K562 (cell line): ENCODE results near the gene SEC24A. TPM values are rescaled to one million over a fixed set of nuclear protein-coding genes. Genes with fewer than 3 reads are reported as not detected.

Source experiments
- ATAC-seq: fragments of 200-7000 bp; cut with Tn5 transposase; 3 replicates; pipeline ENCODE4 v1.9.1; 2020; ENCODE audit warnings: moderate library complexity
- BruUV-seq: library from RNA; stranded (reverse); fragments of 400-500 nt; replicated peaks from 2 replicates; lab custom pipeline; 2021; lab: Mats Ljungman, UMichigan
- CTCF ChIA-PET: fragments of 300-600 bp; formaldehyde crosslinking; extraction: SDS; loops from one replicate; lab custom pipeline; 2021; ENCODE audit warnings: low intra/inter-chr PET ratio; lab: Yijun Ruan, JAX
- POLR2A ChIA-PET: fragments of 300-600, 350-650 bp; sonication (Branson Sonifier 250); formaldehyde crosslinking; extraction: SDS; loops from one replicate; lab custom pipeline; 2021; ENCODE audit warnings: antibody characterized with exemption, inconsistent platforms; lab: Yijun Ruan, JAX
- DNase-seq, 4 experiments: peaks; one replicate each; pipeline versions ENCODE4 v3.0.0 to v3.0.0-alpha.2; 2011 to 2018; ENCODE audit warnings: low spot score in 3 of 4, mixed read lengths in 3 of 4; ENCODE audit errors: extremely low read depth in 1 of 4
- FAIRE-seq: peaks from 2 replicates; lab custom pipeline; 2011; peaks lifted over from hg19 to GRCh38; lab: Jason Lieb, UNC
- H2AFZ ChIP-seq: 2 replicates; pipeline ENCODE4 v1.6.0; 2011; ENCODE audit warnings: low read depth, low read length, control low read depth, inconsistent platforms
- H3K27ac ChIP-seq: fragments of 200-600 bp; 3 replicates; pipeline ENCODE4 v1.8.0; 2011; ENCODE audit warnings: low read depth, mild to moderate bottlenecking, control low read depth, inconsistent platforms, low read length, moderate library complexity, mixed read lengths; ENCODE audit errors: extremely low read depth
- H3K27me3 ChIP-seq, 2 experiments: fragments of 300-600 bp in 1 of 2; 2 replicates in 1 of 2; 3 replicates in 1 of 2; pipeline versions ENCODE4 v1.6.0 to v1.8.0; 2011; ENCODE audit warnings: inconsistent platforms in 2 of 2, low read length in 2 of 2, mild to moderate bottlenecking in 1 of 2, mixed read lengths in 1 of 2, moderate library complexity in 1 of 2; ENCODE audit not compliant: control insufficient read depth in 2 of 2, insufficient read depth in 2 of 2
- H3K36me3 ChIP-seq: fragments of 300-600 bp; 3 replicates; pipeline ENCODE4 v1.8.0; 2011; ENCODE audit warnings: mild to moderate bottlenecking, low read length, inconsistent platforms; ENCODE audit not compliant: control insufficient read depth, insufficient read depth
- H3K4me1 ChIP-seq, 2 experiments: fragments of 200-600 bp in 1 of 2; replicated peaks in 1 of 2; 2 replicates in 1 of 2; 3 replicates in 1 of 2; pipeline versions ENCODE4 v1.5.1 to v1.8.0; 2011; ENCODE audit warnings: inconsistent platforms in 2 of 2, low read length in 2 of 2, mild to moderate bottlenecking in 1 of 2, mixed read lengths in 1 of 2, moderate library complexity in 1 of 2; ENCODE audit not compliant: control insufficient read depth in 2 of 2, insufficient read depth in 2 of 2
- H3K4me2 ChIP-seq: 2 replicates; pipeline ENCODE4 v1.6.1; 2011; ENCODE audit warnings: low read length, control low read depth, inconsistent platforms, mixed read lengths; ENCODE audit not compliant: insufficient read depth
- H3K4me3 ChIP-seq: fragments of 200-600 bp; sonication (generic), shearing (Covaris generic); 2 replicates; pipeline ENCODE4 v1.5.1; 2016; ENCODE audit warnings: control low read depth, inconsistent platforms
- H3K79me2 ChIP-seq: fragments of 200-600 bp; 3 replicates; pipeline ENCODE4 v1.8.0; 2011; ENCODE audit warnings: low read length, inconsistent platforms; ENCODE audit not compliant: control insufficient read depth, insufficient read depth
- H3K9ac ChIP-seq, 2 experiments: 2 replicates each; pipeline versions ENCODE4 v1.6.0 to v1.6.1; 2011; ENCODE audit warnings: low read depth in 2 of 2, low read length in 2 of 2, control low read depth in 1 of 2, inconsistent platforms in 1 of 2, mild to moderate bottlenecking in 1 of 2, mixed read lengths in 1 of 2; ENCODE audit not compliant: insufficient read depth in 1 of 2
- H3K9me1 ChIP-seq: one replicate; pipeline ENCODE4 v1.6.0; 2011; ENCODE audit warnings: inconsistent platforms, mild to moderate bottlenecking, low read length, moderate library complexity; ENCODE audit not compliant: control insufficient read depth, insufficient read depth
- H3K9me3 ChIP-seq: replicated peaks from 2 replicates; pipeline ENCODE4 v1.5.1; 2011; ENCODE audit warnings: low read depth, low read length, inconsistent platforms; ENCODE audit not compliant: control insufficient read depth, insufficient read depth
- H4K20me1 ChIP-seq: replicated peaks from 2 replicates; pipeline ENCODE4 v1.6.1; 2011; ENCODE audit warnings: low read length, inconsistent platforms, mixed read lengths; ENCODE audit not compliant: control insufficient read depth, insufficient read depth
- ARID3B ChIP-seq: fragments of 250-450 bp; sonication (Bioruptor Pico); IDR thresholded peaks from 2 replicates; pipeline ENCODE4 v1.4.0; 2020; ENCODE audit warnings: borderline replicate concordance
- ASH1L ChIP-seq: fragments of 450-650 bp; IDR thresholded peaks from 2 replicates; pipeline ENCODE4 v1.6.1; 2018; ENCODE audit warnings: borderline replicate concordance, mild to moderate bottlenecking, low read depth; ENCODE audit not compliant: partially characterized antibody
- C11orf30 ChIP-seq: fragments of 450-650 bp; IDR thresholded peaks from 2 replicates; pipeline ENCODE4 v1.6.1; 2016; ENCODE audit warnings: low read depth, mild to moderate bottlenecking
- GTF3C2 ChIP-seq: IDR thresholded peaks from 3 replicates; pipeline ENCODE4 v1.6.1; 2011; ENCODE audit warnings: borderline replicate concordance, mild to moderate bottlenecking, moderate library complexity; ENCODE audit not compliant: insufficient read length; ENCODE audit errors: extremely low read depth
- KLF6 ChIP-seq: fragments of 250-450 bp; sonication (Bioruptor Pico); IDR thresholded peaks from 2 replicates; pipeline ENCODE4 v1.4.0; 2020; ENCODE audit warnings: mild to moderate bottlenecking, moderate library complexity, borderline replicate concordance
- LCOR ChIP-seq: sonication (generic); formaldehyde crosslinking; IDR thresholded peaks from 2 replicates; pipeline ENCODE4 v1.8.0; 2022; ENCODE audit warnings: mild to moderate bottlenecking, missing genetic modification reagents
- NFATC3 ChIP-seq: fragments of 450-650 bp; IDR thresholded peaks from 2 replicates; pipeline ENCODE4 v1.6.1; 2017; ENCODE audit warnings: mild to moderate bottlenecking
- PTTG1 ChIP-seq: fragments of 450-650 bp; IDR thresholded peaks from 2 replicates; pipeline ENCODE4 v1.6.1; 2016; ENCODE audit warnings: low read depth, mild to moderate bottlenecking, missing genetic modification characterization, missing compliant biosample characterization
- SMAD1 ChIP-seq: fragments of 150-350 bp; IDR thresholded peaks from 2 replicates; pipeline ENCODE4 v1.6.1; 2014; ENCODE audit warnings: low read length, low read depth; ENCODE audit not compliant: partially characterized antibody
- SMARCB1 ChIP-seq: IDR thresholded peaks from 2 replicates; pipeline ENCODE4 v1.6.1; 2011; ENCODE audit warnings: improper control_type of control experiment, low read depth; ENCODE audit not compliant: insufficient read length
- XRCC5 ChIP-seq: fragments of 200-400 bp; formaldehyde crosslinking; IDR thresholded peaks from 2 replicates; pipeline ENCODE4 v1.6.1; 2017; ENCODE audit warnings: low read depth, mild to moderate bottlenecking, low read length
- ZNF589 ChIP-seq: fragments of 200-800 bp; sonication (Bioruptor generic); IDR thresholded peaks from 2 replicates; pipeline ENCODE4 v1.6.1; 2016; ENCODE audit warnings: low read depth, missing genetic modification characterization, missing compliant biosample characterization
- WGBS: fragments of 100-300 bp; shearing (Covaris generic); methylation state at CpG from one replicate; pipeline ENCODE4 v1.1.6; 2016; ENCODE audit warnings: low coverage, mixed read lengths; ENCODE audit not compliant: insufficient coverage; ENCODE audit errors: missing lambda C conversion rate; 5-methylcytosine and 5-hydroxymethylcytosine counted together
- in situ Hi-C: fragments of 300-500 bp; cut with MboI; formaldehyde crosslinking; loops from 4 replicates; pipeline ENCODE4 v1.15.0; 2018; ENCODE audit warnings: inconsistent platforms, mixed read lengths
- intact Hi-C: fragments of 100-400 bp; cut with micrococcal nuclease; formaldehyde crosslinking; loops from 2 replicates; pipeline ENCODE4 v1.14.2; 2022
- polyA plus RNA-seq, 8 experiments: library from polyadenylated mRNA; depleted of rRNA in 4 of 8; stranded (reverse) in 5 of 8; unstranded in 3 of 8; fragments of >200 nt; fragmentation: Nextera tagmentation in 2 of 8; fragmentation: Illumina TruSeq in 1 of 8; extraction: Ambion mirVana in 2 of 8; extraction: Trizol in 1 of 8; gene quantifications; 2 replicates each; pipeline versions ENCODE4 v1.2.1 to v1.2.3, GENCODE V29; 2011 to 2014; ENCODE audit warnings: inconsistent platforms in 1 of 8, missing spikeins in 1 of 8
- total RNA-seq, 7 experiments: library from RNA; depleted of rRNA in 6 of 7; stranded (reverse); fragments of >200 nt in 6 of 7; fragmentation: Illumina TruSeq in 2 of 7; extraction: Trizol in 2 of 7; gene quantifications; 2 replicates each; pipeline versions ENCODE4 v1.2.1 to v1.2.3, GENCODE V29; 2011 to 2021; ENCODE audit warnings: low replicate concordance in 1 of 7
- TF ChIP-seq, protein P1 (sequence below): fragments of 450-650 bp; formaldehyde crosslinking; IDR thresholded peaks from 2 replicates; pipeline ENCODE4 v1.4.0; 2022; ENCODE audit warnings: missing genetic modification characterization

SEC24A gene
- total and polyA plus RNA-seq, 9 of the 15 experiments (the other 6 are each of a cell fraction or from before 2014, with no cell fraction given): 7.9 to 36.5 (median 17.5) TPM

DNA sequence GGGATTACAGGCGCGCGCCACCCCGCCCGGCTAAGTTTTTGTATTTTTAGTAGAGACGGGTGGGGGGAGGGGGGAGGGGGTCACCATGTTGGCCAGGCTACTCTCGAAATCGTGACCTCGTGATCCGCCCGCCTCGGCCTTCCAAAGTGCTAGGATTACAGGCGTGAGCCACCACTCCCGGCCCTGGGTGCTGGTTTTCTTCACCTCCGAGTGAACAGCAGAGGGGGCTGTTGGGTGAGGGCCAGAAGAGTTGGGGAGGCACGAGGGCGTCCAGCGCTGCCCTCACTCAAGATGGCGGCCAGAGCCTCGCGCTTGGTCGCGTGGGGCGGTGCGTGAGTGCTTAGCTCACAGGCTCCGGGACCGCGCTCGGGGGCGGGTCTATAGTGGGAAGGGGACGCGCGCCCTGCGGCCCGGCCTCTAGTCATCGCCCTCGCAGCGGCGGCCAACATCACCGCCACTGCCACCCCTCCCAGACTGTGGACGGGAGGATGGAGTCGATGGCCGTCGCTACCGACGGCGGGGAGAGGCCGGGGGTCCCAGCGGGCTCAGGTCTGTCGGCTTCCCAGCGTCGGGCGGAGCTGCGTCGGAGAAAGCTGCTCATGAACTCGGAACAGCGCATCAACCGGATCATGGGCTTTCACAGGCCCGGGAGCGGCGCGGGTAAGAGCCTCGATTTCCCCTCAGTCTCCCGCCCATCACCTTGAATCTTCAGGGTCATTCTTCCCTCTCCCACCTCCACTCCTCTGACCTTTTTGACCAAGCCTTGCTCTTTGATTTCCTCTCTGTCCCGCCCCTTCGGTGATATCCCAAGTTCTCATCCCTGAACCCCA is 89.8 kb downstream of the SEC24A start, which contains the start of gene CAMLG:
Gene CAMLG (plus strand): TSS at position 416 of the 830 bp plus-strand sequence. CDS start 73 bp downstream, at position 489.
- BruUV-seq: no TSS peak
- TF ChIP-seq, protein P1, sequence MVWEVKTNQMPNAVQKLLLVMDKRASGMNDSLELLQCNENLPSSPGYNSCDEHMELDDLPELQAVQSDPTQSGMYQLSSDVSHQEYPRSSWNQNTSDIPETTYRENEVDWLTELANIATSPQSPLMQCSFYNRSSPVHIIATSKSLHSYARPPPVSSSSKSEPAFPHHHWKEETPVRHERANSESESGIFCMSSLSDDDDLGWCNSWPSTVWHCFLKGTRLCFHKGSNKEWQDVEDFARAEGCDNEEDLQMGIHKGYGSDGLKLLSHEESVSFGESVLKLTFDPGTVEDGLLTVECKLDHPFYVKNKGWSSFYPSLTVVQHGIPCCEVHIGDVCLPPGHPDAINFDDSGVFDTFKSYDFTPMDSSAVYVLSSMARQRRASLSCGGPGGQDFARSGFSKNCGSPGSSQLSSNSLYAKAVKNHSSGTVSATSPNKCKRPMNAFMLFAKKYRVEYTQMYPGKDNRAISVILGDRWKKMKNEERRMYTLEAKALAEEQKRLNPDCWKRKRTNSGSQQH (CRISPR knock-in tag): no peak
- peak; percentile 84; the same call in 1 of the 2 replicates for TF ChIP-seq XRCC5
- no peak for TF ChIP-seq NFATC3
- peak; percentile 71 for TF ChIP-seq SMAD1
- no peak for TF ChIP-seq PTTG1 (tag)
- TF ChIP-seq ZNF589 (CRISPR knock-in tag): 0 out of 2 replicates have a peak, but pooled peaks have one; percentile 20
- no peak for TF ChIP-seq ARID3B (CRISPR knock-in tag)
- TF ChIP-seq SMARCB1: no peak
- TF ChIP-seq GTF3C2: no peak
- peak; percentile 98 for TF ChIP-seq LCOR (CRISPR knock-in tag)
- TF ChIP-seq KLF6 (CRISPR knock-in tag): no peak
- TF ChIP-seq C11orf30: peak; percentile 48
- no peak for TF ChIP-seq ASH1L

More for the DNA sequence above, 89.8 kb downstream of the SEC24A start, which contains the start of gene CAMLG:
- H3K36me3 ChIP-seq: peaks cover 18% of the 10 kb centered on the region; the same call in 2 of the 3 replicates
- peak within 1 kb of the TSS; percentile 71 for H3K4me3 ChIP-seq
- FAIRE-seq (peak; percentile 94), ATAC-seq (peak; percentile 98), DNase-seq (peak; percentile 93 to 99 (median 94))
- peak within 1 kb of the TSS; percentile 71 for H3K27ac ChIP-seq
- no peaks in the 10 kb centered on the region for H3K9me3 ChIP-seq
- intact Hi-C loops: loop anchor here (1.0 to 5.0 kb wide), 4 partner anchors 20 to 166 kb away; partner anchors contain the start of genes C5orf24, DDX46 and PCBD2
- peak within 1 kb of the TSS; percentile 96 for H3K4me2 ChIP-seq
- H2AFZ ChIP-seq: peak within 1 kb of the TSS; percentile 91
- H4K20me1 ChIP-seq: no peaks in the 10 kb centered on the region
- H3K9ac ChIP-seq: peak within 1 kb of the TSS; percentile 82 to 93
- ChIA-PET CTCF (interaction anchor here (0.9 to 1.2 kb wide), 2 partner anchors 166 to 699 kb away, joined by 3 read pairs; partner anchors contain the start of gene PCBD2), POLR2A (interaction anchor here (0.6 to 4.0 kb wide), 9 partner anchors 9 to 533 kb away, joined by 3 to 21 read pairs (median 4); partner anchors contain the start of genes DDX46 and SEC24A)
- peaks cover 13 to 15% of the 10 kb centered on the region in 2 experiments for H3K4me1 ChIP-seq
- H3K79me2 ChIP-seq: peaks cover 32% of the 10 kb centered on the region
- in situ Hi-C loops: no loop called here
- H3K9me1 ChIP-seq: no peaks in the 10 kb centered on the region
- no peaks in the 10 kb centered on the region for H3K27me3 ChIP-seq
- WGBS: 1% methylated on average over 54 of the region's 66 CpGs
